ENCODE data around the gene ELF2.

GRCh38 chr4:139077567-139078355 is 99.3 kb downstream of the ELF2 start:
- no peak for TF ChIP-seq CTCF (IDR thresholded peaks at IDR 0.05)
- TF ChIP-seq EP300 (IDR thresholded peaks at IDR 0.05), result no peak
